A172 (cell line): Measurements from ENCODE around the gene SLC17A1. TPM values are rescaled to one million over a fixed set of nuclear protein-coding genes. Genes with fewer than 3 reads are reported as not detected.
"Not testable (repeated sequence)": the region's sequence is repeated elsewhere in the genome, so short reads cannot be mapped to it uniquely, and the experiment has no call there.

Experiments
- DNase-seq: peaks from one replicate; pipeline ENCODE4 v3.0.0-alpha.2; 2015; ENCODE audit warnings: low spot score
- total RNA-seq: library from RNA; depleted of rRNA; stranded (reverse); fragments of >200 nt; shearing (Covaris generic); gene quantifications from 2 replicates; pipeline ENCODE4 v1.2.3, GENCODE V29; 2014; rRNA removed

SLC17A1 gene
- total RNA-seq, 1 experiment from 2014 or later = not detected

DNA sequence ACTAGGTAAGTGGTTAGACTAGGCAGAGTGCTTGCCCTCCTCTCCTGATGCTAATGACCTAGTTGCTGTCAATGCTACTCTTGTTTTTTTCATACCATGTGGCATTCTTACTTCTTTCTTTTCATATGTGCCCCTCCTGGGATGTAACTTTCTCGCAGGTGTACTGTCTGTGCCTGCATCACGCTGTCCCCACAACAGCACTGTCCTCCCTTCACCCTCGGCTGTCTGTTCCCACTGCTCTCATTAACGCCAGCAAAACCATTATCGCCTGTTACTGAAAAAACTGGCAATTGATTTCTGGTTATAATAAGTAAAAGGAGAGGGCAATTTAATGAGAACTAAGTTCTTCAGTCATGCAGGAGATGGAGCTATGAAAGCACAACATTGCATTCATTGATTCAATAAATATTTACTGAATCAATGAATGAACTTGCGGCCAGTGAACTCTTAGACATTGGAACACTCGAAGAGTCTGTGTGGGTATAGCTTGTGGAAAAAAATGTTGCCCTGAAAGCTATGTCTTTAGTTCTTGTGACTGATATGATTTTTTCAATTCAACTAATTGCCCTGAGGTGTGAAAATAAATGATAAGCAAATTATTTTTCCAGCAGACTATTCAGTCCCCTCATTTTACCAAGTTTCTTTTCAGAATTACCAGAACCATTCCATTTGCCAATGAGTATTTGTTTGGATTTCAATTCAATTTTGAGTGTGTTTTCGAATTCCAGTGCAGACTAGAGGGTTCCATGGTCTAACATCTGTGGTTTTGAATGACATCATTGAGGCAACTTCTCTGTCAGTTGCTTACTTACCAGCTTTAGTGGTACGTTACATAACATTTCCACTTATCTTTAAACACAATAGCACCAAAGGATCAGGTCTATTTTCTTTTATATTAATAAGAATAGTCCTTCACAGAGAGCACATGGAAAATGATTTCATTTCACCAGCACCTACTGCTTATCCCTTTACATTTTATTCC lies 75.2 kb downstream of the SLC17A1 start:
- no peak for DNase-seq

DNA sequence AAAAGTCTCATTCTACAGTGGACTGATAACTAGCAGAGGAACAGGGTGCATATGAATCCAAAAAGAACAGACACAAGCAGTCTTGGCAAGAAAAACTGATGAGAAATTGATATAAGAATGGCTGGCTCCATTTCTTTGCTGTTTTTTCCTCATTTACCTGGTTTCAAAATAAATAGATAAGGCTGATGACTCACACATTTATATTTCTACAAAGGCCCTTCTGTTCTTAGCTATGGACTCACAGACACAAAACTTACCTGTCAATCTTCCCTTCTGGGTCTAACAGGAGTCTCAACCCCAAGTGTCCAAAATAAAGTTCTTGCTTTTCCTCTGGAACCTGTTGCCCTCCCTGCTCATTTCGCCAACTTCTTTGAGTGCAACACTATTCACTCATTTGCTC lies 76.4 kb downstream of the SLC17A1 start:
- DNase-seq = no peak

DNA sequence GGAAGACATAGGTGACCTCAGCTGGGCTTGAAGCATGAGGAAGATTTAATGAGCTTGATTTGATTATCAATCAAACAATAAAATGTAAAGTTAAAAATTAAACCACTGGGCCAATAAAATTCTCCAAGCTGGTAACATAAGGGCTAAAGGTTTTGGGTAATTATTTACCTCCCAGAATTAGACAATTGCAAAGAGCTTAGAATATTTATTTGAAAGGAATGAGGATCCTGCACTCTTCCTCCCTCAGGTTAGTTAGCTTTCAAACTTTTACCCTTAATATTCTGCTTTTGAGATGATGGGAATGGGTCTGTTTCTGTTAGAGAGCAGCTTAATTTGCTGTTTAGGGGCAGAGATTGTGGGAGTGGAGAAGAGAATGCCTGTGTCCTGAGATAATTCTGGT lies 77.3 kb downstream of the SLC17A1 start, which contains the start of gene SLC17A4:
Gene SLC17A4 (plus strand): TSS at position 208 of the 400 bp plus-strand sequence. CDS start 7,221 bp downstream, outside the sequence.
- no peak for DNase-seq

DNA sequence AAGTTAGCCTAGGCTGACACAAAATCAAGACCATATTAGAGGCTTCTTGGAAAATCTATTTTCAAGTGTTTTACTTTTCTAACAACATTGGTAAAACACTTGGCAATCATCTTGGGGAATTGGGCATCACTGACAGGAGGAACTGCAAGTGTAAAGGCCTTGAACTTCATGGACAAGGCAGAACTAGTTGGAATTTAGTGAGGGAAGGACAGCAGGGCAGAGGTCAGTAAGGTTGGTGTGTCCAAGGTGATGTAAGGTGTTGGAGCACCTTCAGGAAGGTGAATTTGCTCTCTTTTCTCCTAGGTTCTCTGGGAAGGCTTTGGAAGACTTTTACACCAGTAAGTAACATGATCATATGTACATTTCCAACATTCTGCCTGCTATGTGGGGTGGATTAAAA lies 78.8 kb downstream of the SLC17A1 start:
- no peak for DNase-seq

DNA sequence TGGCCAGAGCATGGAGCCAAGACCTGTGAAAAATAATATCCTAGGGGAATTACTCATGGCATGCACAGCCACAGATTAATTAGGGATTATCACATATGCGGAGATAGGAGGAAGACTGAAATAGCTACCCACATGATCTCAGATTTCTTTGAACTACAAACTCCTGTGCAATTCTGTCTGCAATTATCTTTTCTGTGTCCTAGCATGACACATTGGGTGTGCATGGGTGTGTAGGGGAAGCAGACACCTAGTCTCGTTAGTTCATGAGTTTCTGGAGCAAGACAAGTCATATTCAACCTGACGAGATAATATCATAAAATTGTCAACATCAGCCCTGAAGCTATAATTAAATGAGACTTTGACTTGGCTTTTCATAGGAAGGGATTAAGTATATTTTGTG lies 80.9 kb downstream of the SLC17A1 start:
- no peak for DNase-seq

DNA sequence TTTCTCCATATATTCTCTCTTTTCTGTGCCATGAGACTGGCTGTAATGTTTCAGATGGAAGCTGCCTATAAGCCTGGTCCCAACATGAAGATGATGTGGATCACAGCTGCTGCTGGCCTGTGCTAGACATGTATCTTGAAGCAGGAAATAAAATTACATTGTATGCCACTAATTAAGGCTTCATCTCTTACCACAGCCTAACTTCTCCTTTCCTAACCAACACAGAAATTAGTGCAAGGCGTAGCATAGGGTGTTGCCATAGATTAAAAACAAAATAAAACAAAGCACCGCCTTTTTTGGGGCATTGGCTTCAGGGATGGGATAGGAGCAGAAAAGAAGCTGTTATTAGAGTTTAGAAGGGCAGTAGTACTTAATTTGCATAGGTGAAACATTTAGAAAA lies 82.0 kb downstream of the SLC17A1 start:
- DNase-seq = no peak

DNA sequence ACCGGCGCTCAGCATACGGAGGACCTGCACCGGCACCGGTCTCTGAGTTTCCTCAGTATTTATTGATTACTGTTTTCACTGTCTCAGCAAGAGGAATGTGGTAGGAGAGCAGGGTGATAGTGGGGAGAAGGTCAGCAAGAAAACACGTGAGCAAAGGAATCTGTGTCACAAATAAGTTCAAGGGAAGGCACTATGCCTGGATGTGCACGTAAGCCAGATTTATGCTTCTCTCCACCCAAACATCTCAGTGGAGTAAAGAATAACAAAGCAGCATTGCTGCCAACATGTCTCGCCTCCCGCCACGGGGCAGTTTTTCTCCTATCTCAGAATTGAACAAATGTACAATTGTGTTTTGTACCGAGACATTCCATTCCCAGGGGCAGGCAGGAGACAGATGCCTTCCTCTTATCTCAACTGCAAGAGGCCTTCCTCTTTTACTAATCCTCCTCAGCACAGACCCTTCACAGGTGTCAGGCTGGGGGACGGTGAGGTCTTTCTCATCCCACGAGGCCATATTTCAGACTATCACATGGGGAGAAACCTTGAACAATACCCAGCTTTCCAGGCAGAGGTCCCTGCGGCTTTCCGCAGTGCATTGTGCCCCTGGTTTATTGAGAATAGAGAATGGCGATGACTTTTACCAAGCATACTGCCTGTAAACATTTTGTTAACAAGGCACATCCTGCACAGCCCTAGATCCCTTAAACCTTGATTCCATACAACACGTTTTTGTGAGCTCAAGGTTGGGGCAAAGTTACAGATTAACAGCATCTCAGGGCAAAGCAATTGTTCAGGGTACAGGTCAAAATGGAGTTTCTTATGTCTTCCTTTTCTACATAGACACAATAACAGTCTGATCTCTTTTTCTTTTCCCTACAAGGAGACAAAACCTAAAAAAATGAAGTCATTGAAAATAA lies 83.0 kb downstream of the SLC17A1 start:
- DNase-seq = not testable (repeated sequence)

DNA sequence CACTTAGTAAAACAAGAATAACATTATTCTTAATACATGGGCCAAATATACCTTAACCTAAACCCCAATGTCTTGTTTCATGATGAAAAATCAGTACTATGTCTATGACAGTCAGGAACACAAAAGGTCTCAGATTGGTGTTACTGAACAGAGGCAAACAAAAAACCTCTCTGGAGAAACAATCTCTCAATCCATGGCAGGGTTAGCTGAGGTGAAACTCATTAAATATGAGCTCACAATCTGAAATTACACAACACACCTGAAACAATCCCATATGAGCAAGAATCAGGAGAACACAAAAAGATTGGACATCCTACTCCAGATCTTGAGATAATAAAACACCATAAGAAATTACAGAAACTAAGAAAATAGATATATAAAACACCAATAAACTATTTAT lies 83.8 kb downstream of the SLC17A1 start:
- DNase-seq = no peak

DNA sequence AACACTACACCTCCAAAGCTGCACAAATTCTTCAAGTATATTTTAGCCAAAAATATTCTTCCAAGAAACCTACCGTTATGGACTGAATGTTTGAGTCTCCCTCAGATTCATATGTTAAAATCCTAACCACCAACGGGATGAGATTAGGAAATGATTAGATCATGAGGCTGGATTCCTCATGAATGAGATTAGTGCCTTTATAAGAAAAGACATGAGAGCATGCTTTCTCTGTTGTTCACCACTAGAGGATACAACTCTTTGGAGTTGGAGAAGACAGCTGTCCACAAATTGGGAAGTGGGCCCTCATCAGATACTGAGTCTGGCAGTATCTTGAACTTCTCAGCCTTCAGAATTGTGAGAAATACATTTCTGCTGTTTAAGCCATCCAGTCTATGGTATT lies 84.4 kb downstream of the SLC17A1 start:
- DNase-seq = no peak

DNA sequence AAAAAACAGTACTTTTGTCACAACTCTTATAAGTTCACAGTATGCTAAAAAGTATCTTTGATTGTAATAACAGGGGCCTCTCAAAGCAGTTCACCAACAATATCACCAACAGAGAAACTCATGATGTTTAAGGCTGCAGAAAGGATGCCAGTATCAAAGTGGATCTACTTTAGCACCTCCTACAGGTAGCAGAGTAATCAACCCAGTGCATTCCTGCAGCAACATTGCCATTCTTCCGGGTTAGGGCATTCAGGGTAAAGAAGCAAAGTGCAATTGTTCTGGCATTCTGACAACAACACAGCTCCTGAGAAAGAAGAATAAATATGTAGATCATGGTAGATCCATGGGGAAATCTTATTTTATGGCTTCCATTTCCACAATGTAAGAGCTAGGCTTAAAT lies 84.9 kb downstream of the SLC17A1 start:
- no peak for DNase-seq

DNA sequence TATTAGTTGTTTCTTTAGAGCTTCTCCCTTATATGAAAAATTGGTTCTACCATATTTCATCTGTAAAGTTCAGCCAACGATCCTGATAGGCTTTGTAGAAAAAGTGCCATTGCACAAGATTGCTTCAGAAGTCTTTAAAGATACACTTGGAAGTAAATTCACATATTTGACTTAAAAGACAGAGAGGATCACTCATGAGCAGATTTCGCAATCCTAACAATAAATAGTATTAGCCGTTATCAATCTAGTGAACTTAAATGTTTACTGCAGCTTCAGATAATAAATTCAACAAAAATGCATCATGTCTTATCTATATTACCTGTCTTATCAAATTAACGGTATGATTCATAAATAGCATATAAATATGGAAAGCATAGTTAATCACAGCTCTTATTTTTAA lies 86.0 kb downstream of the SLC17A1 start:
- DNase-seq = no peak

DNA sequence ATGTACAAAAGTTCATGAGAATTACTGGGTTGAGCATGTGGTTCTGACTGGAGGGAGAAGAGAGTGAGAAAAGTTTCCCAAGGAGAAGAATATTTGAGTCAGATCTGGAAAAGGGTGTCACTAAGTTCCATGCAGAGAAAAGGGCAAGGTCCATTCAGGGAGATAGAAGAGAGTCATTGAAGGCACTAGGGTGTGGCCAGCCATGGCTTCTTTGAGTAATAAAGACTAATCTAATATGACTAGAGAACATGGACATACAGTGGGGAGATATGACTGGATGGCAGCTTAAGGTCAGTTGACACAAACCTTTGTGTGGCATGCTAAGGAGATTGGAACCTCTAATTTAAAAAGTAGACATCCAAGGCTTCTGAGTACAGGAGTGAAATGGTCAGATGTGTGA lies 88.0 kb downstream of the SLC17A1 start:
- no peak for DNase-seq

DNA sequence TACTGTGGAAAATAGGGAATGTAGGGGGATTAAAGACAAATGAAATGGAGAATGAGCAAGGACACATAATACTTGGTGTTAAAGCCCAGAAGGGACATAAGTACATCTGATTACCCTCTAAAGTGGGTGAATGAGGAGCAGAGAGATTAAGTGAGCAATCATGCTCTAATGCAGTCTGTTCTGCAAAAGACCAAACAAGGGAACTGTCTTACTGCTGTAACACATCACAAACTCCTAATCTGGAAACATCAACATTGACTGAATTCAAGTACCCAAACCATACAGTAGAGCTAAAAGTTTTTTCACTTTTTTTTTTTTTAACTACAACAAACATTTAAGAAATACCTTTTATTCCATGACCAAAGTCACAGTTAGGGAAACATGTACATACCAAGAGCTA lies 96.6 kb downstream of the SLC17A1 start:
- DNase-seq = no peak

Other genes with a start within 250 kb of the SLC17A1 start
- not detected in 2 replicates for gene SCGN, start 179.8 kb downstream of the SLC17A1 start, total RNA-seq
- gene SLC17A4, start 77.3 kb downstream of the SLC17A1 start, total RNA-seq = not detected in 2 replicates
- not detected in 2 replicates for gene SLC17A3, start 42.2 kb upstream of the SLC17A1 start, total RNA-seq
- not detected in 2 replicates for gene SLC17A2, start 98.6 kb upstream of the SLC17A1 start, total RNA-seq
- 5.2 and 6.4 TPM in 2 replicates for gene TRIM38, start 130.8 kb upstream of the SLC17A1 start, total RNA-seq